ENCODE data around the gene HOXC12.

Gene HOXC12

GRCh38 chr12:53993162-53994008, 38.7 kb downstream of the HOXC12 start:
- no peak overlapping the region for H3K4me3 ChIP-seq (ENCODE audit: low read depth, low read length)
- no peak for DNase-seq (ENCODE audit: low read depth)
- no peak for TF ChIP-seq CTCF (IDR thresholded peaks at IDR 0.05; ENCODE audit: insufficient read depth, low read depth, low read length, missing control alignments)

DNA sequence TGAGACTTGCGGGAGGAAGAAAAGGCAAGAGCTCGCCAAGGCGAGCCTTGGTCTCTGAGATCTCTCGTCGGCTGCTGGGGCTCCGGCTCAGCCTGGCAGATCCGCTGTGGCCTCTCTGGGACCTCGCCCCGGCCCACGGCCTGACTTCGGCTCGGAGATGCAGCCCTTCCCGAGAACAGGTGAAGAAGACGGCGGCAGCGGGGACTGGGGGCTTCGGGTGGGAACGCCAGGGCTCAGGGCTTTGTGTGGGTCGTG, 39.2 kb downstream of the HOXC12 start:
- TF ChIP-seq CTCF (IDR thresholded peaks at IDR 0.05; ENCODE audit: insufficient read depth, low read depth, low read length, missing control alignments), result no peak
- no peak overlapping the region for H3K4me3 ChIP-seq (ENCODE audit: low read depth, low read length)
- DNase-seq (ENCODE audit: low read depth), result no peak

DNA sequence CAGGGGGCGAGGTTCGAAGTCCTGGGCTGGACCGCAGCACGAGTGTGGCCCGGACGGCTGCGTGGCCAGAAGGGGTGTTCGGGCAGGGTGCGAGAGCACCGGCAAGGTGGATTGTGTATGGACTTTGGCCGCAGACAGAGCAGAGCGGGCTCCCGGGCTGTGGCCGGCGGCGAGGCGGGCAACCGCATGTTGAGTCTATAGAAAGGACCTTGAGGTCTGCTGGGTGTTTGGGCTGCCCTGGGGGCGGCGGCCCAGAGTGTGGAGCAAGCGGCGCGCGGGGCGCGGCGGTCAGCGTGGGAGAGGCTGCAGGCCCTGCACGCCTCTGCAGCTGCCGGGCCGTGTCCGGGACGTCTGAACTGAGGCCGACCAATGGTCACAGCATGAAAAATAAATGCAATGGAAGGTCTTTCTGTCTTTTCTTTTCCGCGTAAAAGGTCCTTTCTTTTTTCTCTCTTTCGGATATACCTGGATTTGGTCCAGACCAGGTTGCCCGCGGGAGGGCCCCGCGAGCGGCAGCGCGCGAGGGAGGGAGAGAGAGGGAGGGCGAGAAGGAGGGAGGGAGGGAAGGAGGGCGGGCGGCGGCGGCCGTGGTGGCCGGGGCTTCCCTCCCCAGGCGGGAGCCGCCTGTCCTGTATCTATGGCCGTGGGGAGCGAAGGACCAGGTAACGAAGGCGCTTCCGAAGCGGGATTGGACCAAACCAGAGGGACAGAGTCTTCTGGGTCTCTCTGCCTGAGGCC, 39.7 kb downstream of the HOXC12 start:
- no peak for TF ChIP-seq CTCF (IDR thresholded peaks at IDR 0.05; ENCODE audit: insufficient read depth, low read depth, low read length, missing control alignments)
- H3K4me3 ChIP-seq (ENCODE audit: low read depth, low read length), result no peak overlapping the region
- no peak for DNase-seq (ENCODE audit: low read depth)

- no peak for TF ChIP-seq CTCF (IDR thresholded peaks at IDR 0.05; ENCODE audit: insufficient read depth, low read depth, low read length, missing control alignments)
- no peak for DNase-seq (ENCODE audit: low read depth)
- no peak overlapping the region for H3K4me3 ChIP-seq (ENCODE audit: low read depth, low read length)
Observed at GRCh38 chr12:53995002-53995377, 40.3 kb downstream of the HOXC12 start.

DNA sequence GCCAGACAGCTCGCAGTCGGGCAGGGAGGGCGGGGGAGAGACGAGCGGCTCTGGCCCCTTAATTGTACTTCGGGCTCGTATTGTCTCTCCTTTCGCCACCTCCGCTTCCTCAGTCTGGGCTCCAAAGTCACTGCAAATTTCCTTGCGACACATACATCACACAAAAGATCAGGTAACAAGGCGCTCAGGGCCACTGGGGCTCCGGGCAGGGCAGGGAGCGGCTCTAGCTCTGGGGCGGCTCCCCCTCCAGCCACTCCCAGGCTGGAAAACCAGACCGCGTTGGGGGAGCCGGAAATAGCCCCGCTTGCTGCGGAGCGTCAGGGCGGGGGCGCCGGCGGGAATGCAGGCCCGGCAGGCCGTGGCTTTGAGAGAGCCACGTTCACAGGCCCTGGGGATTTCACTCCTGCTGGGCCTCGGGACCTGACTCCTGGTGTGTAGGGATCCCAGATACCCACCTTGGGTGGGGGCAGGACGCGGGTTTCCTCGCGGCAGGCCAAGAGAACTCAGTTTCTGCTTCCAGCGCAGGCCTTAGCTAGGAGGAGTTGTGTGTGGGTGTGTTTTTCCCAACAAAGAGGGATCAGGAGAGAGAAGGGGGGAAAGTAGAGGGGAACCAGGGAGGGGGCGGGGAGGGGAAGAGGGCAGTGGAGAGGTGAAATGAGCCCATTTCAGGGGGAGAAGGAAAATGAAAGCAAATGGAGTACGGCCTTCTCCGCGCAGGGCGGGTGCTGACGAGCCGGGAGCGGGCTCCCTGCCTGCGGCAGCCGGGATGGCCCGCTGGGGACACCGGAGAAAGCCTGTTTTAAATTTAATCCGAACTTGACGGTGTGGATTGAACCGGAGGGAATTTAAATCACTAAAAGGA, 40.9 kb downstream of the HOXC12 start:
- H3K4me3 ChIP-seq (ENCODE audit: low read depth, low read length), result peak overlapping the region; percentile 54
- no peak for DNase-seq (ENCODE audit: low read depth)
- no peak for TF ChIP-seq CTCF (IDR thresholded peaks at IDR 0.05; ENCODE audit: insufficient read depth, low read depth, low read length, missing control alignments)

GRCh38 chr12:53996240-53997203, 41.8 kb downstream of the HOXC12 start:
- peak overlapping the region; percentile 54 for H3K4me3 ChIP-seq (ENCODE audit: low read depth, low read length)
- DNase-seq (ENCODE audit: low read depth), result no peak
- no peak for TF ChIP-seq CTCF (IDR thresholded peaks at IDR 0.05; ENCODE audit: insufficient read depth, low read depth, low read length, missing control alignments)

Measured in GM12865 (cell line).